ENCODE measurements around the gene JAKMIP1. TPM values are rescaled to one million over a fixed set of nuclear protein-coding genes. Genes with fewer than 3 reads are reported as not detected.

JAKMIP1 gene
- total RNA-seq, 2 donors from 2014 or later = 0.78 to 1.3 TPM

DNA sequence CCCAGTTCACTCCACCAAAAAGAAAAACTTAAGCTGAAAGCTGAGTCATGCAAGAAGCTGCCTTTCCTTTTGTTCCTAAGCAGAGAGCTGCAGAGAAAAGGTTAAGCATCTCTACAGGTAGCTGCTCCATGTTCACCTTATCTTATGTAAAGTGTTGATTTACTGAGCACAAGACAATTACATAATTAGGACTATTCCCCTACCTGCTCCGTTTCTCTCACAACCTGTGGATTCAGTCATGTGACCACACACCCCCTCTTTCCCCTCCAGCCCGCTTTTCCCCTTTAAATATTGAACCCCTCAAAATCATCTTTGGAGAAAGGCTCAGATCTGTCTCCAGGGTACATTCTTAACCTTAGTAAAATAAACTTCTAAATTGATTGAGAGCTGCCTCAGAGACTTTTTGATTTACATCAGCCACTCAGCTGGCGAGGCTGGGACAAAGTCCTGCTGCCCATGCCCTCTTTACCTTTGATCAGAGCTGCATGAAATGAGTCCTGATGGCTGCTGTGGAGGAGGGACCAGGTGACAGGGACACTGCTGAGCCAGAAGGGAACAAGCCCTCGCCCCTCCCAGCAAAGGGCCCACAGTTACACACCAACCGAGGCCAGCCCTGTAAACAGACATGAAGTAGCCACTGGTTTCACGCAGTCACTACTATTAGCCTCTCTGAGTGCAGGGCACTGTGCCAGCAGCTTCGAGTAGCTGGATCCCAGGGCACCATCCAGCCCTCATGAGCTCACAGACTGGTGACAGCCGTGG is 128.2 kb downstream of the JAKMIP1 start:
- DNase-seq = peak; percentile 20 to 64 (median 60)
- WGBS, 2 donors = 13 to 28% methylated on average over 6 to 8 of the region's 8 CpGs
- no peaks in the 10 kb centered on the region for H3K27me3 ChIP-seq

DNA sequence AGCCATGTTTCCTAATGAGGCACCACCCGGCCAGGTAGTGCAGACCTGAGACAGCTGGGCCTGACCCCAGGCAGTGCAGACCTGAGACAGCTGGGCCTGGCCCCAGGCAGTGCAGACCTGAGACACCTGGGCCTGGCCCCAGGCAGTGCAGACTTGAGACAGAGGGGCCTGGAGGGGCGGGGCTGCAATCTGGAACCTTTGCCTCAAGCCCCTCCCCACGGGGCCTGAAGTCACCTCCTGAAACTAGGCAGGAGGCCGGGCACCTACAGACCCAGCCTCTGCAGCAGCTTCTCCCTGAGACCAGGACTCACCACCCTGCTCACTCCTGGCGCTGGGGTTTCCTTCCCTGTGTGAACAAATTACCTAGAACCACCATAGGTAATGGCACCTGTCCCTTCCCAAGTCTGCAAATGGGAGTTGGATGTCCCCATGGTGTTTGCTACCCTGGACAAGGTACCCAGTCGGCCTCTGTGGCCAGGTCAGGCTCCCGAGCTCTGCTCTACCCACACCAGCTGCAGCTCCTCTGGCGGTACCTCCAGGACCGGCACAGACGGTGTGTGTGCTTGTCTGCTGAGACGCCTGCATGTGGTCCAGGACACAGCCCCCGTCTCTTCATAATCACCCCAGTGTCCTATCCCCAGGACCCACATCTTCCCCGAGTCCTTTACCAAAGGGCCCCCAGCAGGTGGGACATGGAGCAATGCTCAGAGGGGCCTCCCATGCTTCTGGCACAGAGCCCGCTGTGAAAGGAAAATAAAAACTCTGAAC is 129.0 kb downstream of the JAKMIP1 start:
- TF ChIP-seq POLR2A (IDR thresholded peaks at IDR 0.05) (no peak), CTCF (IDR thresholded peaks at IDR 0.05) (no peak)
- no peak overlapping the region for H3K4me3 ChIP-seq
- no peaks in the 10 kb centered on the region for H3K4me1 ChIP-seq
- WGBS, 2 donors = 51 to 61% methylated on average over 9 to 14 of the region's 14 CpGs
- DNase-seq = no peak
- no peaks in the 10 kb centered on the region for H3K27me3 ChIP-seq
- intact Hi-C loops (cut with DNase I) = no loop called here
- no peak overlapping the region for H3K27ac ChIP-seq
- H3K9me3 ChIP-seq = no peaks in the 10 kb centered on the region
- no peak for ATAC-seq
- no peaks in the 10 kb centered on the region for H3K36me3 ChIP-seq (replicated peaks in 1 of 2; ENCODE audit: insufficient read depth in 1 of 2, low read depth in 2 of 2)

More for the DNA sequence above, 128.2 kb downstream of the JAKMIP1 start:
- Histone ChIP-seq H3K4me3 (no peak overlapping the region), H3K9me3 (no peaks in the 10 kb centered on the region), H3K4me1 (no peaks in the 10 kb centered on the region), H3K36me3 (replicated peaks in 1 of 2; ENCODE audit: insufficient read depth in 1 of 2, low read depth in 2 of 2) (no peaks in the 10 kb centered on the region), H3K27ac (no peak overlapping the region)
- no peak for TF ChIP-seq POLR2A (IDR thresholded peaks at IDR 0.05)
- no peak for TF ChIP-seq CTCF (IDR thresholded peaks at IDR 0.05)
- ATAC-seq = peak; percentile 38
- intact Hi-C loops (cut with DNase I) = no loop called here

DNA sequence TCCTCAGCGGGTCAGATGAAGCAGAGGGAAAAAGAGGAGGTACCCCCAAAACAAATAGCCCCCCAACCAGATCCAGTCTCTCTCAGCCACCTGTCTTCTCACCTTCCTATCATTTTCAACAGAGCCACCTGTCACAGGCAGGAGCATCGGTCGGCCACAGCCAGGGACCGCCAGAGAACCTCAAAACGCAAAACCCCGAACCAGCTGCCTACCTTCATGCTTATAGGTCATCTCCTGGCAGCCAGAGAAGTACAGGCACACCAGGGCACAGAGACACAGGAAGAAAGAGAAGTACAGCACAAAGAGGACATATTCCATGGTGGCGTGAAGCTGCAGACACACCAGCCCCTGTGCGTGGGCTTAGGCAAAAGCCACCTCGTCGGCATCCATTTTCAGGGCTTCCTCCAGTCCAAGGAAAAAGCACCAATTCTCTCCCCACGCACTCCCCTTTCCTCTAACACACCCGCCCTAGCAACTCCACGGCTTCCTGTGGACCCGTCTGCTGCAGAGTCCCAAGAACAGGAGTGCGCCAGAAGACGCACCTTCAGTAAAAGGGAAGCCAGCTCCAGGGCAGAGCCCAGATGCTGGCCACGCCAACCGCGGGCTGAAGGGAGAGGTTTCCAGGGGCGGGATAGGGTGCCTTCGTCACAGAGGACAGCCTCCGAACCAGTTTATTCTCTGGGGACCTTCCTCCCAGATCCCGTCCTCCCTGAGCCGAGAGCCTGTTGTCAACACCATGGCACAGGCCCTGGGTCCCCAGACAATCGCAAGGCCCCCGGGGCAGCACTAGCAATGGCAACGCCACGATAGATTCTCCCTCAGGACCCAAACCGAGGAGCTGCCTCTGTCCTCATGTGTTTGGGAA is 130.3 kb downstream of the JAKMIP1 start:
- no peak overlapping the region for H3K27ac ChIP-seq
- H3K27me3 ChIP-seq = no peaks in the 10 kb centered on the region
- 68 to 75% methylated on average over 28 to 29 of the region's 29 CpGs for WGBS, 2 donors
- ATAC-seq (no peak), DNase-seq (no peak)
- no peaks in the 10 kb centered on the region for H3K4me1 ChIP-seq
- H3K9me3 ChIP-seq = no peaks in the 10 kb centered on the region
- intact Hi-C loops (cut with DNase I) = no loop called here
- H3K36me3 ChIP-seq (replicated peaks in 1 of 2; ENCODE audit: insufficient read depth in 1 of 2, low read depth in 2 of 2) = no peaks in the 10 kb centered on the region
- no peak for TF ChIP-seq POLR2A (IDR thresholded peaks at IDR 0.05)
- TF ChIP-seq CTCF (IDR thresholded peaks at IDR 0.05) = no peak
- no peak overlapping the region for H3K4me3 ChIP-seq

DNA sequence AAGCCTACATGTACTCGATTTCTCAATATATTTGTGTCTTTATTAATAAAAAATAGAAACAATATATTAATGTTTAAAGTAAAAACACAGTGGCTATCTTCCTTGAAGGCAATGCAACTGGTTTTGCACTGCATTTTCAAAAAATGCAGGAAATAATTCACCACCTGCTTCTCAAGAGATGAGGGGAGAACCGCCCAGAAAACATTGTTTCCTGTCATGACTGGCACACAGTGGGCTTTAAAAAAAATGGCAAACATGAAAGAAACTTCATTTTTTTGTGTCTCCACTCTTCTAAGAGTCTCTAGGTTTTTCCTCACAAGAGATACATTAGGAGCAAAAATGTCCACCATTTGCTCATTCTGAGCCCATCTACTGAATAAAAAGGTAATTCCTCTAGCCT is 131.4 kb downstream of the JAKMIP1 start:
- Histone ChIP-seq H3K27me3 (no peaks in the 10 kb centered on the region), H3K9me3 (no peaks in the 10 kb centered on the region), H3K36me3 (replicated peaks in 1 of 2; ENCODE audit: insufficient read depth in 1 of 2, low read depth in 2 of 2) (no peaks in the 10 kb centered on the region), H3K4me1 (no peaks in the 10 kb centered on the region), H3K4me3 (no peak overlapping the region), H3K27ac (no peak overlapping the region)
- intact Hi-C loops (cut with DNase I) = no loop called here
- DNase-seq = no peak
- no peak for TF ChIP-seq POLR2A (IDR thresholded peaks at IDR 0.05)
- no peak for TF ChIP-seq CTCF (IDR thresholded peaks at IDR 0.05)
- no peak for ATAC-seq
- WGBS, 2 donors = 52 to 61% methylated on average over 2 of the region's 2 CpGs

Measured in body of pancreas (tissue), 4 donors.